ENCODE measurements around the gene KLHL33. TPM values are rescaled to one million over a fixed set of nuclear protein-coding genes. Genes with fewer than 3 reads are reported as not detected.
A peak's percentile ranks its signal among the peaks of the same experiment; 100 is the strongest.

The KLHL33 gene
- polyA plus RNA-seq, 1 donor from 2014 or later, result not detected

GRCh38 chr14:20468764-20469241, 32.8 kb upstream of the KLHL33 start:
- H3K27me3 ChIP-seq (ENCODE audit: insufficient read depth, low read depth, low read length), result no peaks in the 10 kb centered on the region
- H3K9me3 ChIP-seq (ENCODE audit: low read length), result no peaks in the 10 kb centered on the region
- peak overlapping the region; percentile 77 for H3K9ac ChIP-seq (ENCODE audit: low read length)
- no peaks in the 10 kb centered on the region for H3F3A ChIP-seq (ENCODE audit: insufficient read depth, low read length, poor library complexity, severe bottlenecking)
- peak overlapping the region; percentile 98 for H3K4me3 ChIP-seq (ENCODE audit: low read length)
- H3K36me3 ChIP-seq (ENCODE audit: insufficient read depth, low read length), result no peaks in the 10 kb centered on the region
- H3K4me2 ChIP-seq (ENCODE audit: low read length), result peak overlapping the region; percentile 98
- H3K27ac ChIP-seq (ENCODE audit: low read length), result peak overlapping the region; percentile 53
- H3K79me2 ChIP-seq (replicated peaks; ENCODE audit: insufficient read depth, low read length), result no peaks in the 10 kb centered on the region
- peak overlapping the region; percentile 94 for H2AFZ ChIP-seq (ENCODE audit: low read depth, low read length)
- H4K20me1 ChIP-seq (ENCODE audit: insufficient read depth), result no peaks in the 10 kb centered on the region
- TF ChIP-seq EZH2 (IDR thresholded peaks at IDR 0.05; ENCODE audit: borderline replicate concordance, insufficient read depth, low read length, poor library complexity, severe bottlenecking) (no peak), REST (IDR thresholded peaks at IDR 0.05; ENCODE audit: borderline replicate concordance) (peak; percentile 7)
- no peaks in the 10 kb centered on the region for H3K9me2 ChIP-seq (ENCODE audit: insufficient read depth, low read length)

GRCh38 chr14:20461225-20462141, 25.5 kb upstream of the KLHL33 start, which contains the start of gene PIP4P1:
TSS of gene PIP4P1 (minus strand) at chr14:20461434. CDS start at chr14:20461325, 109 bp downstream.
- peaks cover 33% of the 10 kb centered on the region for H3K79me2 ChIP-seq (replicated peaks; ENCODE audit: insufficient read depth, low read length)
- H3K4me2 ChIP-seq (ENCODE audit: low read length), result peak within 1 kb of the TSS; percentile 53
- H3K9me2 ChIP-seq (ENCODE audit: insufficient read depth, low read length), result no peaks in the 10 kb centered on the region
- no peaks in the 10 kb centered on the region for H3K36me3 ChIP-seq (ENCODE audit: insufficient read depth, low read length)
- H4K20me1 ChIP-seq (ENCODE audit: insufficient read depth), result no peaks in the 10 kb centered on the region
- peak within 1 kb of the TSS; percentile 92 for H3K4me3 ChIP-seq (ENCODE audit: low read length)
- peak within 1 kb of the TSS; percentile 93 for H3K9ac ChIP-seq (ENCODE audit: low read length)
- TF ChIP-seq SMC3 (conservative IDR thresholded peaks at IDR 0.05; ENCODE audit: poor library complexity) (no peak), CTCF (IDR thresholded peaks at IDR 0.05; ENCODE audit: poor library complexity, severe bottlenecking) (no peak), EP300 (conservative IDR thresholded peaks at IDR 0.05; ENCODE audit: poor library complexity, severe bottlenecking) (peak; percentile 59), EZH2 (IDR thresholded peaks at IDR 0.05; ENCODE audit: borderline replicate concordance, insufficient read depth, low read length, poor library complexity, severe bottlenecking) (no peak), TAF1 (IDR thresholded peaks at IDR 0.05; ENCODE audit: low read depth) (no peak), POLR2AphosphoS5 (IDR thresholded peaks at IDR 0.05) (peak; percentile 97), RAD21 (conservative IDR thresholded peaks at IDR 0.05) (peak; percentile 28), REST (IDR thresholded peaks at IDR 0.05; ENCODE audit: borderline replicate concordance) (peak; percentile 63), MXI1 (conservative IDR thresholded peaks at IDR 0.05; ENCODE audit: poor library complexity, severe bottlenecking) (peak; percentile 36)
- H3K27me3 ChIP-seq (ENCODE audit: insufficient read depth, low read depth, low read length), result no peaks in the 10 kb centered on the region
- H2AFZ ChIP-seq (ENCODE audit: low read depth, low read length), result peak within 1 kb of the TSS; percentile 77
- H3K9me3 ChIP-seq (ENCODE audit: low read length), result no peaks in the 10 kb centered on the region
- peak within 1 kb of the TSS; percentile 90 for H3K27ac ChIP-seq (ENCODE audit: low read length)
- no peaks in the 10 kb centered on the region for H3F3A ChIP-seq (ENCODE audit: insufficient read depth, low read length, poor library complexity, severe bottlenecking)

Measured in neural cell (in vitro differentiated cells).